GM19043 (cell line): ENCODE data around the gene SAMD7.

Experiments
- ATAC-seq: cut with Tn5 transposase; IDR thresholded peaks from one replicate; pipeline ENCODE4 v1.9.1; 2021; ENCODE audit warnings: low read depth; ENCODE audit not compliant: unreplicated experiment

SAMD7 gene

GRCh38 chr3:169911272-169911671 is at the start of gene SAMD7:
SAMD7 (plus strand) TSS chr3:169911572; CDS start chr3:169919499, 7,927 bp downstream.
- no peak for ATAC-seq

GRCh38 chr3:169861871-169862270 is 49.5 kb upstream of the SAMD7 start:
- no peak for ATAC-seq

- ATAC-seq: no peak
Observed at GRCh38 chr3:169863458-169863899, 47.9 kb upstream of the SAMD7 start.

GRCh38 chr3:169864270-169864669 is 47.1 kb upstream of the SAMD7 start:
- ATAC-seq: no peak

- ATAC-seq: no peak
Observed at GRCh38 chr3:169865176-169865767, 46.1 kb upstream of the SAMD7 start.

- ATAC-seq: no peak
Observed at GRCh38 chr3:169867584-169868210, 43.7 kb upstream of the SAMD7 start.

GRCh38 chr3:169868369-169868768 is 43.0 kb upstream of the SAMD7 start:
- ATAC-seq: no peak

- ATAC-seq: no peak
Observed at GRCh38 chr3:169869484-169870220, 41.7 kb upstream of the SAMD7 start, which contains the start of gene LRRC31. LRRC31 (minus strand) TSS chr3:169869935; CDS start chr3:169869807, 128 bp downstream.

- no peak for ATAC-seq
Observed at GRCh38 chr3:169871129-169871886, 40.1 kb upstream of the SAMD7 start.

GRCh38 chr3:169879013-169879557 is 32.3 kb upstream of the SAMD7 start:
- no peak for ATAC-seq

- no peak for ATAC-seq
Observed at GRCh38 chr3:169879845-169880575, 31.4 kb upstream of the SAMD7 start.

- ATAC-seq: no peak
Observed at GRCh38 chr3:169880576-169881250, 30.7 kb upstream of the SAMD7 start.

GRCh38 chr3:169886671-169887070 is 24.7 kb upstream of the SAMD7 start:
- no peak for ATAC-seq

- ATAC-seq: no peak
Observed at GRCh38 chr3:169891886-169892285, 19.5 kb upstream of the SAMD7 start.

GRCh38 chr3:169894110-169894509 is 17.3 kb upstream of the SAMD7 start:
- ATAC-seq: no peak

GRCh38 chr3:169895072-169895471 is 16.3 kb upstream of the SAMD7 start:
- ATAC-seq: no peak

- ATAC-seq: no peak
Observed at GRCh38 chr3:169897284-169897683, 14.1 kb upstream of the SAMD7 start.

- ATAC-seq: no peak
Observed at GRCh38 chr3:169901453-169901852, 9.9 kb upstream of the SAMD7 start.

GRCh38 chr3:169905404-169905803 is 6.0 kb upstream of the SAMD7 start:
- ATAC-seq: no peak
